K562 (cell line): ENCODE data around the gene AIG1. TPM values are rescaled to one million over a fixed set of nuclear protein-coding genes. Genes with fewer than 3 reads are reported as not detected.

Source experiments
- CHCHD3 ChIP-seq: fragments of 250-450 bp; sonication (Bioruptor Pico); IDR thresholded peaks from 2 replicates; pipeline ENCODE4 v2.1.2; 2022; ENCODE audit warnings: mild to moderate bottlenecking
- CXXC5 ChIP-seq: fragments of 250-450 bp; sonication (Bioruptor Pico); IDR thresholded peaks from 2 replicates; pipeline ENCODE4 v1.8.0; 2022; ENCODE audit warnings: inconsistent platforms, mild to moderate bottlenecking, moderate library complexity
- ESRRA ChIP-seq: fragments of 450-650 bp; IDR thresholded peaks from 2 replicates; pipeline ENCODE4 v1.6.1; 2014; ENCODE audit warnings: low read depth, mild to moderate bottlenecking, moderate library complexity, borderline replicate concordance
- MTA1 ChIP-seq: fragments of 450-650 bp; IDR thresholded peaks from 2 replicates; pipeline ENCODE4 v1.6.1; 2017; ENCODE audit warnings: borderline replicate concordance
- NR4A1 ChIP-seq, 2 experiments: fragments of 250-450 bp in 1 of 2; fragments of 450-650 bp in 1 of 2; sonication (Bioruptor Pico) in 1 of 2; IDR thresholded peaks; 2 replicates each; pipeline versions ENCODE4 v1.4.0 to v1.6.1; 2016 to 2020; ENCODE audit warnings: mild to moderate bottlenecking in 2 of 2, missing compliant biosample characterization in 1 of 2, missing genetic modification characterization in 1 of 2, moderate library complexity in 1 of 2
- SMAD4 ChIP-seq: fragments of 250-450 bp; sonication (Bioruptor Pico); conservative IDR thresholded peaks from 2 replicates; pipeline ENCODE4 v1.8.0; 2021; ENCODE audit warnings: inconsistent platforms, mild to moderate bottlenecking, moderate library complexity
- ZKSCAN1 ChIP-seq: fragments of 150-350 bp; IDR thresholded peaks from 2 replicates; pipeline ENCODE4 v1.6.1; 2016; ENCODE audit warnings: low read depth, low read length
- ZNF311 ChIP-seq: fragments of 250-450 bp; sonication (Bioruptor Pico); IDR thresholded peaks from 2 replicates; pipeline ENCODE4 v1.4.0; 2020; ENCODE audit warnings: mild to moderate bottlenecking, moderate library complexity
- polyA plus RNA-seq, 8 experiments: library from polyadenylated mRNA; depleted of rRNA in 4 of 8; stranded (reverse) in 5 of 8; unstranded in 3 of 8; fragments of >200 nt; fragmentation: Nextera tagmentation in 2 of 8; fragmentation: Illumina TruSeq in 1 of 8; extraction: Ambion mirVana in 2 of 8; extraction: Trizol in 1 of 8; gene quantifications; 2 replicates each; pipeline versions ENCODE4 v1.2.1 to v1.2.3, GENCODE V29; 2011 to 2014; ENCODE audit warnings: inconsistent platforms in 1 of 8, missing spikeins in 1 of 8
- total RNA-seq, 7 experiments: library from RNA; depleted of rRNA in 6 of 7; stranded (reverse); fragments of >200 nt in 6 of 7; fragmentation: Illumina TruSeq in 2 of 7; extraction: Trizol in 2 of 7; gene quantifications; 2 replicates each; pipeline versions ENCODE4 v1.2.1 to v1.2.3, GENCODE V29; 2011 to 2021; ENCODE audit warnings: low replicate concordance in 1 of 7
- TF ChIP-seq, protein P1 (sequence below): fragments of 450-650 bp; IDR thresholded peaks from 2 replicates; pipeline ENCODE4 v1.6.1; 2016; ENCODE audit warnings: mild to moderate bottlenecking, moderate library complexity
- TF ChIP-seq, protein P2 (sequence below): fragments of 250-450 bp; sonication (Bioruptor Pico); IDR thresholded peaks from 2 replicates; pipeline ENCODE4 v1.4.0; 2020

AIG1 gene
- total and polyA plus RNA-seq, 9 of the 15 experiments (the other 6 are each of a cell fraction or from before 2014, with no cell fraction given) = 74.8 to 333 (median 127) TPM

DNA sequence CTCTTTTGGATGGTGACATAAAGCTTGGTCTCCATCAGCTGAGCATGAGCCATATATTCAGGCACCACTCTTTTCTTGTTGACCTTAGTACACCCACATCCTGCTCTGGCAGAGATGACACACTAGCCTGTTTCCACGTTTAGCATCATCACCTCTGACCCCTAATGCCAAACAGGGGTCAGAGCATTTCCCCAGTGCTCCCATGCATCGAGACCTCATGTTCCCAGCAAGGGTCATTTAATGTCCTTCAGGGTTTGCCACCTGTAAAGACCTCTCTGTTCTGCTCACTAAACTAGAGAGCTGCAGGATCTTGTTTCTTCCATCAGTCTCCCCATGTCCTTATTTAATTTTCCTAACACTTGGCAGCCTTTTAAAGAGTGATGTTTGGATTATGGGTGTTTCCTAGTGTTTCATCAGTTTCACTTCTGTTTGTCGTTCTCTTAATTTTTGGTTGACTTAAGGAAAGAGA, 97.5 kb downstream of the AIG1 start (continued):
- TF ChIP-seq, protein P1, sequence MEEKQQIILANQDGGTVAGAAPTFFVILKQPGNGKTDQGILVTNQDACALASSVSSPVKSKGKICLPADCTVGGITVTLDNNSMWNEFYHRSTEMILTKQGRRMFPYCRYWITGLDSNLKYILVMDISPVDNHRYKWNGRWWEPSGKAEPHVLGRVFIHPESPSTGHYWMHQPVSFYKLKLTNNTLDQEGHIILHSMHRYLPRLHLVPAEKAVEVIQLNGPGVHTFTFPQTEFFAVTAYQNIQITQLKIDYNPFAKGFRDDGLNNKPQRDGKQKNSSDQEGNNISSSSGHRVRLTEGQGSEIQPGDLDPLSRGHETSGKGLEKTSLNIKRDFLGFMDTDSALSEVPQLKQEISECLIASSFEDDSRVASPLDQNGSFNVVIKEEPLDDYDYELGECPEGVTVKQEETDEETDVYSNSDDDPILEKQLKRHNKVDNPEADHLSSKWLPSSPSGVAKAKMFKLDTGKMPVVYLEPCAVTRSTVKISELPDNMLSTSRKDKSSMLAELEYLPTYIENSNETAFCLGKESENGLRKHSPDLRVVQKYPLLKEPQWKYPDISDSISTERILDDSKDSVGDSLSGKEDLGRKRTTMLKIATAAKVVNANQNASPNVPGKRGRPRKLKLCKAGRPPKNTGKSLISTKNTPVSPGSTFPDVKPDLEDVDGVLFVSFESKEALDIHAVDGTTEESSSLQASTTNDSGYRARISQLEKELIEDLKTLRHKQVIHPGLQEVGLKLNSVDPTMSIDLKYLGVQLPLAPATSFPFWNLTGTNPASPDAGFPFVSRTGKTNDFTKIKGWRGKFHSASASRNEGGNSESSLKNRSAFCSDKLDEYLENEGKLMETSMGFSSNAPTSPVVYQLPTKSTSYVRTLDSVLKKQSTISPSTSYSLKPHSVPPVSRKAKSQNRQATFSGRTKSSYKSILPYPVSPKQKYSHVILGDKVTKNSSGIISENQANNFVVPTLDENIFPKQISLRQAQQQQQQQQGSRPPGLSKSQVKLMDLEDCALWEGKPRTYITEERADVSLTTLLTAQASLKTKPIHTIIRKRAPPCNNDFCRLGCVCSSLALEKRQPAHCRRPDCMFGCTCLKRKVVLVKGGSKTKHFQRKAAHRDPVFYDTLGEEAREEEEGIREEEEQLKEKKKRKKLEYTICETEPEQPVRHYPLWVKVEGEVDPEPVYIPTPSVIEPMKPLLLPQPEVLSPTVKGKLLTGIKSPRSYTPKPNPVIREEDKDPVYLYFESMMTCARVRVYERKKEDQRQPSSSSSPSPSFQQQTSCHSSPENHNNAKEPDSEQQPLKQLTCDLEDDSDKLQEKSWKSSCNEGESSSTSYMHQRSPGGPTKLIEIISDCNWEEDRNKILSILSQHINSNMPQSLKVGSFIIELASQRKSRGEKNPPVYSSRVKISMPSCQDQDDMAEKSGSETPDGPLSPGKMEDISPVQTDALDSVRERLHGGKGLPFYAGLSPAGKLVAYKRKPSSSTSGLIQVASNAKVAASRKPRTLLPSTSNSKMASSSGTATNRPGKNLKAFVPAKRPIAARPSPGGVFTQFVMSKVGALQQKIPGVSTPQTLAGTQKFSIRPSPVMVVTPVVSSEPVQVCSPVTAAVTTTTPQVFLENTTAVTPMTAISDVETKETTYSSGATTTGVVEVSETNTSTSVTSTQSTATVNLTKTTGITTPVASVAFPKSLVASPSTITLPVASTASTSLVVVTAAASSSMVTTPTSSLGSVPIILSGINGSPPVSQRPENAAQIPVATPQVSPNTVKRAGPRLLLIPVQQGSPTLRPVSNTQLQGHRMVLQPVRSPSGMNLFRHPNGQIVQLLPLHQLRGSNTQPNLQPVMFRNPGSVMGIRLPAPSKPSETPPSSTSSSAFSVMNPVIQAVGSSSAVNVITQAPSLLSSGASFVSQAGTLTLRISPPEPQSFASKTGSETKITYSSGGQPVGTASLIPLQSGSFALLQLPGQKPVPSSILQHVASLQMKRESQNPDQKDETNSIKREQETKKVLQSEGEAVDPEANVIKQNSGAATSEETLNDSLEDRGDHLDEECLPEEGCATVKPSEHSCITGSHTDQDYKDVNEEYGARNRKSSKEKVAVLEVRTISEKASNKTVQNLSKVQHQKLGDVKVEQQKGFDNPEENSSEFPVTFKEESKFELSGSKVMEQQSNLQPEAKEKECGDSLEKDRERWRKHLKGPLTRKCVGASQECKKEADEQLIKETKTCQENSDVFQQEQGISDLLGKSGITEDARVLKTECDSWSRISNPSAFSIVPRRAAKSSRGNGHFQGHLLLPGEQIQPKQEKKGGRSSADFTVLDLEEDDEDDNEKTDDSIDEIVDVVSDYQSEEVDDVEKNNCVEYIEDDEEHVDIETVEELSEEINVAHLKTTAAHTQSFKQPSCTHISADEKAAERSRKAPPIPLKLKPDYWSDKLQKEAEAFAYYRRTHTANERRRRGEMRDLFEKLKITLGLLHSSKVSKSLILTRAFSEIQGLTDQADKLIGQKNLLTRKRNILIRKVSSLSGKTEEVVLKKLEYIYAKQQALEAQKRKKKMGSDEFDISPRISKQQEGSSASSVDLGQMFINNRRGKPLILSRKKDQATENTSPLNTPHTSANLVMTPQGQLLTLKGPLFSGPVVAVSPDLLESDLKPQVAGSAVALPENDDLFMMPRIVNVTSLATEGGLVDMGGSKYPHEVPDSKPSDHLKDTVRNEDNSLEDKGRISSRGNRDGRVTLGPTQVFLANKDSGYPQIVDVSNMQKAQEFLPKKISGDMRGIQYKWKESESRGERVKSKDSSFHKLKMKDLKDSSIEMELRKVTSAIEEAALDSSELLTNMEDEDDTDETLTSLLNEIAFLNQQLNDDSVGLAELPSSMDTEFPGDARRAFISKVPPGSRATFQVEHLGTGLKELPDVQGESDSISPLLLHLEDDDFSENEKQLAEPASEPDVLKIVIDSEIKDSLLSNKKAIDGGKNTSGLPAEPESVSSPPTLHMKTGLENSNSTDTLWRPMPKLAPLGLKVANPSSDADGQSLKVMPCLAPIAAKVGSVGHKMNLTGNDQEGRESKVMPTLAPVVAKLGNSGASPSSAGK = peak; percentile 28; the same call in 1 of the 2 replicates
- TF ChIP-seq ZKSCAN1 = no peak
- TF ChIP-seq NR4A1 (CRISPR knock-in tag; IDR thresholded peaks at IDR 0.05) = no peak
- TF ChIP-seq NR4A1 (tag; IDR thresholded peaks at IDR 0.05) = 0 out of 2 replicates have a peak, but pooled peaks have one; percentile 32
- TF ChIP-seq ESRRA = peak; percentile 43; the same call in 1 of the 2 replicates
- TF ChIP-seq CHCHD3 (CRISPR knock-in tag) = no peak
- peak; percentile 79 for TF ChIP-seq SMAD4
- TF ChIP-seq MTA1 = no peak
- TF ChIP-seq ZNF311 (CRISPR knock-in tag) = peak; percentile 69; the same call in 1 of the 2 replicates
- TF ChIP-seq, protein P2, sequence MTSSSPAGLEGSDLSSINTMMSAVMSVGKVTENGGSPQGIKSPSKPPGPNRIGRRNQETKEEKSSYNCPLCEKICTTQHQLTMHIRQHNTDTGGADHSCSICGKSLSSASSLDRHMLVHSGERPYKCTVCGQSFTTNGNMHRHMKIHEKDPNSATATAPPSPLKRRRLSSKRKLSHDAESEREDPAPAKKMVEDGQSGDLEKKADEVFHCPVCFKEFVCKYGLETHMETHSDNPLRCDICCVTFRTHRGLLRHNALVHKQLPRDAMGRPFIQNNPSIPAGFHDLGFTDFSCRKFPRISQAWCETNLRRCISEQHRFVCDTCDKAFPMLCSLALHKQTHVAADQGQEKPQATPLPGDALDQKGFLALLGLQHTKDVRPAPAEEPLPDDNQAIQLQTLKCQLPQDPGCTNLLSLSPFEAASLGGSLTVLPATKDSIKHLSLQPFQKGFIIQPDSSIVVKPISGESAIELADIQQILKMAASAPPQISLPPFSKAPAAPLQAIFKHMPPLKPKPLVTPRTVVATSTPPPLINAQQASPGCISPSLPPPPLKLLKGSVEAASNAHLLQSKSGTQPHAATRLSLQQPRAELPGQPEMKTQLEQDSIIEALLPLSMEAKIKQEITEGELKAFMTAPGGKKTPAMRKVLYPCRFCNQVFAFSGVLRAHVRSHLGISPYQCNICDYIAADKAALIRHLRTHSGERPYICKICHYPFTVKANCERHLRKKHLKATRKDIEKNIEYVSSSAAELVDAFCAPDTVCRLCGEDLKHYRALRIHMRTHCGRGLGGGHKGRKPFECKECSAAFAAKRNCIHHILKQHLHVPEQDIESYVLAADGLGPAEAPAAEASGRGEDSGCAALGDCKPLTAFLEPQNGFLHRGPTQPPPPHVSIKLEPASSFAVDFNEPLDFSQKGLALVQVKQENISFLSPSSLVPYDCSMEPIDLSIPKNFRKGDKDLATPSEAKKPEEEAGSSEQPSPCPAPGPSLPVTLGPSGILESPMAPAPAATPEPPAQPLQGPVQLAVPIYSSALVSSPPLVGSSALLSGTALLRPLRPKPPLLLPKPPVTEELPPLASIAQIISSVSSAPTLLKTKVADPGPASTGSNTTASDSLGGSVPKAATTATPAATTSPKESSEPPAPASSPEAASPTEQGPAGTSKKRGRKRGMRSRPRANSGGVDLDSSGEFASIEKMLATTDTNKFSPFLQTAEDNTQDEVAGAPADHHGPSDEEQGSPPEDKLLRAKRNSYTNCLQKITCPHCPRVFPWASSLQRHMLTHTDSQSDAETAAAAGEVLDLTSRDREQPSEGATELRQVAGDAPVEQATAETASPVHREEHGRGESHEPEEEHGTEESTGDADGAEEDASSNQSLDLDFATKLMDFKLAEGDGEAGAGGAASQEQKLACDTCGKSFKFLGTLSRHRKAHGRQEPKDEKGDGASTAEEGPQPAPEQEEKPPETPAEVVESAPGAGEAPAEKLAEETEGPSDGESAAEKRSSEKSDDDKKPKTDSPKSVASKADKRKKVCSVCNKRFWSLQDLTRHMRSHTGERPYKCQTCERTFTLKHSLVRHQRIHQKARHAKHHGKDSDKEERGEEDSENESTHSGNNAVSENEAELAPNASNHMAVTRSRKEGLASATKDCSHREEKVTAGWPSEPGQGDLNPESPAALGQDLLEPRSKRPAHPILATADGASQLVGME (CRISPR knock-in tag) = peak; percentile 63; the same call in 1 of the 2 replicates
- TF ChIP-seq CXXC5 (CRISPR knock-in tag) = peak; percentile 18
